Trophoblast cell (in vitro differentiated cells and primary cell): Measurements from ENCODE around the gene TTYH1.

Experiments used
- DNase-seq, 2 donors: peaks; one replicate each; pipeline ENCODE4 v3.0.0-alpha.2; 2016
- H2AFZ ChIP-seq: 2 replicates; pipeline ENCODE4 v1.6.1; 2013; ENCODE audit warnings: low read length, moderate library complexity, mild to moderate bottlenecking; ENCODE audit not compliant: insufficient read depth, poor library complexity
- H2AK5ac ChIP-seq: 2 replicates; pipeline ENCODE4 v1.6.1; 2013; ENCODE audit warnings: mild to moderate bottlenecking, low read length
- H2BK120ac ChIP-seq: 2 replicates; pipeline ENCODE4 v1.6.1; 2013; ENCODE audit warnings: low read length, mild to moderate bottlenecking, moderate library complexity; ENCODE audit not compliant: insufficient read depth, poor library complexity
- H2BK12ac ChIP-seq: 2 replicates; pipeline ENCODE4 v1.6.1; 2013; ENCODE audit warnings: mild to moderate bottlenecking, low read length, moderate library complexity
- H2BK5ac ChIP-seq: 2 replicates; pipeline ENCODE4 v1.6.1; 2013; ENCODE audit warnings: low read length, low read depth, moderate library complexity, mild to moderate bottlenecking; ENCODE audit not compliant: poor library complexity
- H3K14ac ChIP-seq: 2 replicates; pipeline ENCODE4 v1.6.1; 2013; ENCODE audit warnings: mild to moderate bottlenecking, low read length
- H3K18ac ChIP-seq: 2 replicates; pipeline ENCODE4 v1.6.1; 2013; ENCODE audit warnings: mild to moderate bottlenecking, low read length
- H3K23ac ChIP-seq: 2 replicates; pipeline ENCODE4 v1.6.1; 2013; ENCODE audit warnings: low read length
- H3K27ac ChIP-seq: 2 replicates; pipeline ENCODE4 v1.5.1; 2013; ENCODE audit warnings: low read depth, mild to moderate bottlenecking, inconsistent platforms, low read length, moderate library complexity
- H3K27me3 ChIP-seq: 2 replicates; pipeline ENCODE4 v1.6.1; 2013; ENCODE audit warnings: inconsistent platforms, mild to moderate bottlenecking, low read length, moderate library complexity; ENCODE audit not compliant: insufficient read depth
- H3K36me3 ChIP-seq, 2 experiments: 1 replicate in 1 of 2; 2 replicates in 1 of 2; pipeline ENCODE4 v1.6.1; 2013; ENCODE audit warnings: low read length in 2 of 2, mild to moderate bottlenecking in 2 of 2, moderate library complexity in 1 of 2; ENCODE audit not compliant: insufficient read depth in 2 of 2, control insufficient read depth in 1 of 2
- H3K4ac ChIP-seq: 2 replicates; pipeline ENCODE4 v1.6.1; 2013; ENCODE audit warnings: low read depth, mild to moderate bottlenecking, low read length, moderate library complexity
- H3K4me1 ChIP-seq, 2 experiments: 1 replicate in 1 of 2; 2 replicates in 1 of 2; pipeline ENCODE4 v1.6.1; 2013; ENCODE audit warnings: low read length in 2 of 2, mild to moderate bottlenecking in 2 of 2, moderate library complexity in 1 of 2; ENCODE audit not compliant: insufficient read depth in 2 of 2, control insufficient read depth in 1 of 2
- H3K4me2 ChIP-seq: 2 replicates; pipeline ENCODE4 v1.6.1; 2013; ENCODE audit warnings: inconsistent platforms, mild to moderate bottlenecking, low read length, moderate library complexity
- H3K4me3 ChIP-seq: 2 replicates; pipeline ENCODE4 v1.5.1; 2013; ENCODE audit warnings: mild to moderate bottlenecking, low read depth, low read length, inconsistent platforms
- H3K79me1 ChIP-seq: one replicate; pipeline ENCODE4 v1.6.1; 2013; ENCODE audit warnings: low read length
- H3K79me2 ChIP-seq: 2 replicates; pipeline ENCODE4 v1.6.1; 2013; ENCODE audit warnings: low read length, mild to moderate bottlenecking; ENCODE audit not compliant: control insufficient read depth, insufficient read depth, poor library complexity
- H3K9ac ChIP-seq: 2 replicates; pipeline ENCODE4 v1.6.1; 2013; ENCODE audit warnings: mild to moderate bottlenecking, low read length
- H3K9me3 ChIP-seq: 2 replicates; pipeline ENCODE4 v1.6.1; 2013; ENCODE audit warnings: low read depth, mild to moderate bottlenecking, control low read depth, inconsistent platforms, low read length; ENCODE audit not compliant: insufficient read depth
- H4K12ac ChIP-seq: 2 replicates; pipeline ENCODE4 v1.6.1; 2013; ENCODE audit warnings: low read depth, mild to moderate bottlenecking, low read length, moderate library complexity
- H4K8ac ChIP-seq: 2 replicates; pipeline ENCODE4 v1.6.1; 2013; ENCODE audit warnings: low read depth, mild to moderate bottlenecking, low read length, moderate library complexity
- H4K91ac ChIP-seq: one replicate; pipeline ENCODE4 v1.6.1; 2013; ENCODE audit warnings: low read depth, mild to moderate bottlenecking, low read length, moderate library complexity
- WGBS: extraction: QIAGEN DNeasy Blood & Tissue Kit; methylation state at CpG from one replicate; pipeline ENCODE4 v1.1.7; 2013; ENCODE audit warnings: missing lambda C conversion rate; ENCODE audit not compliant: insufficient read length, insufficient coverage; ENCODE audit errors: extremely low coverage; 5-methylcytosine and 5-hydroxymethylcytosine counted together

The TTYH1 gene

DNA sequence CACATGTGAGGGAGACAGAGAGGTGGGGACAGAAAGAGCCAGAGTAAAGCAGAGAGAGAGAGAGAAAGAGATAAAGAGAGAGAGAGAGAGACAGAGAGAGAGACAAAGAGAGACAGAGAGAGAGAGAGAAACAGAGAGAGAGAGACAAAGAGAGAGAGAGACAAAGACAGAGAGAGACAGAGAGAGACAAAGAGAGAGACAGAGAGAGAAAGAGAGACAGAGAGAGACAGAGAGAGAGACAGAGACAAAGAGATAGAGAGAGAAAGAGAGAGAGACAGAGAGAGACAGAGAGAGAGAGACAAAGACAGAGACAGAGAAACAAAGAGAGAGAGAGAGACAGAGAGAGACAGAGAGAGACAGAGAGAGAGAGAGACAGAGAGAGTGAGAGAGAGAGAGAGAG is 4.2 kb upstream of the TTYH1 start:
- no peak overlapping the region for H3K4me3 ChIP-seq
- no peak overlapping the region for H3K23ac ChIP-seq
- H3K27me3 ChIP-seq: peaks cover 14% of the 10 kb centered on the region
- H3K79me1 ChIP-seq: no peaks in the 10 kb centered on the region
- H4K8ac ChIP-seq: no peak overlapping the region
- no peak overlapping the region for H2AFZ ChIP-seq
- no peak overlapping the region for H4K12ac ChIP-seq
- H3K27ac ChIP-seq: no peak overlapping the region
- no peak overlapping the region for H3K14ac ChIP-seq
- H3K36me3 ChIP-seq: no peaks in the 10 kb centered on the region
- H2BK12ac ChIP-seq: no peak overlapping the region
- no peak overlapping the region for H2BK120ac ChIP-seq
- H2AK5ac ChIP-seq: no peak overlapping the region
- no peaks in the 10 kb centered on the region for H3K79me2 ChIP-seq
- DNase-seq: no peak
- no peak overlapping the region for H3K4ac ChIP-seq
- no peak overlapping the region for H4K91ac ChIP-seq
- H3K9me3 ChIP-seq: peaks cover 14% of the 10 kb centered on the region
- no peak overlapping the region for H3K18ac ChIP-seq
- H3K4me2 ChIP-seq: no peak overlapping the region
- no peak overlapping the region for H3K9ac ChIP-seq
- no peak overlapping the region for H2BK5ac ChIP-seq
- H3K4me1 ChIP-seq: no peaks in the 10 kb centered on the region

DNA sequence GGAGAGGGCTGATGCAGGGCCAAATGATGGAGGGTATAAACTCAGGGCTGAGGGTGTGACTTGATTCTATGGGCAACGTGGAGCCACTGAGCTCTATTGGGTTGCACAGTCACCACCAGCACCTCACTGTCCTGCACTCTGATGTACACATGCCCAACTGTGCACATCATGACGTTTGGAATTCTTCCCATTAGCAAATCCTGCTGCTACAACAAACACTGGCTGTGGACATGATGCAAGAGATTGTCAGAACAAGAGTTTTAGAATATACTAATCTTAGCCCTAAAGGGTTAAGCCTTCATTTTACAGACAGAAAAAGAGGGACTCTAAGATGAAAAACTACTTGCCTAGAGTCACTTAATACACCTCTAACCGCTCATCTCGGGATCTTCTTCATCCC is 2.4 kb upstream of the TTYH1 start:
- Histone ChIP-seq H4K8ac (no peak overlapping the region), H2AFZ (no peak overlapping the region), H4K91ac (no peak overlapping the region), H3K9ac (no peak overlapping the region), H2BK120ac (no peak overlapping the region), H3K36me3 (no peaks in the 10 kb centered on the region), H3K4ac (no peak overlapping the region), H3K9me3 (peaks cover 21% of the 10 kb centered on the region), H3K79me1 (no peaks in the 10 kb centered on the region), H3K79me2 (no peaks in the 10 kb centered on the region), H4K12ac (no peak overlapping the region), H2AK5ac (no peak overlapping the region), H3K4me1 (no peaks in the 10 kb centered on the region), H3K14ac (no peak overlapping the region), H2BK5ac (no peak overlapping the region), H3K27me3 (peaks cover 26% of the 10 kb centered on the region), H3K27ac (no peak overlapping the region), H2BK12ac (no peak overlapping the region), H3K18ac (no peak overlapping the region), H3K4me2 (no peak overlapping the region), H3K23ac (no peak overlapping the region), H3K4me3 (peak overlapping the region; percentile 52)
- no peak for DNase-seq
- no CpG with 5 or more reads among the region's 4 CpGs for WGBS

DNA sequence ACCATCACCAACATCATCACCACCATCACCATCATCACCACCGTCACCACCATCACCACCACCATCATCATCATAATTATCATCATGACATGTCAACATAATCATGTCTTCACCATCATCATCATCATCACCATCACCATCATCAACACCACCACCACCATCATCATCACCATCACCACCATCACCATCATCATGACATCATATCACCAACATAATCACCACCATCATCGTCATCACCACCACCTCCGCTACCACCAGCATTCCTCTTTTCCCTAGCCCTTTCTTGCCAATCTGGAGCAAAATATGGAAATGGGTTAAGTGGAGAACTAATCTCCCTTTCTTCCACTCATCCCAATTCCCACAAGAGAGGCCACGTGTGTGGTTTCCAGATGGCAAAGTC is 1.1 kb upstream of the TTYH1 start:
- H3K79me1 ChIP-seq: no peaks in the 10 kb centered on the region
- H3K4ac ChIP-seq: no peak overlapping the region
- no peak overlapping the region for H2AFZ ChIP-seq
- peaks cover 21% of the 10 kb centered on the region for H3K9me3 ChIP-seq
- H4K91ac ChIP-seq: no peak overlapping the region
- H2BK5ac ChIP-seq: no peak overlapping the region
- no peak overlapping the region for H3K23ac ChIP-seq
- DNase-seq: no peak
- no peak overlapping the region for H3K18ac ChIP-seq
- H4K12ac ChIP-seq: no peak overlapping the region
- H3K27ac ChIP-seq: no peak overlapping the region
- H4K8ac ChIP-seq: no peak overlapping the region
- WGBS: no CpG with 5 or more reads among the region's 4 CpGs
- no peaks in the 10 kb centered on the region for H3K4me1 ChIP-seq
- no peak overlapping the region for H2AK5ac ChIP-seq
- H3K79me2 ChIP-seq: no peaks in the 10 kb centered on the region
- H2BK12ac ChIP-seq: no peak overlapping the region
- H3K36me3 ChIP-seq: no peaks in the 10 kb centered on the region
- peak overlapping the region; percentile 54 for H3K4me3 ChIP-seq
- H3K14ac ChIP-seq: no peak overlapping the region
- H3K9ac ChIP-seq: no peak overlapping the region
- peaks cover 26% of the 10 kb centered on the region for H3K27me3 ChIP-seq
- no peak overlapping the region for H2BK120ac ChIP-seq
- H3K4me2 ChIP-seq: no peak overlapping the region

DNA sequence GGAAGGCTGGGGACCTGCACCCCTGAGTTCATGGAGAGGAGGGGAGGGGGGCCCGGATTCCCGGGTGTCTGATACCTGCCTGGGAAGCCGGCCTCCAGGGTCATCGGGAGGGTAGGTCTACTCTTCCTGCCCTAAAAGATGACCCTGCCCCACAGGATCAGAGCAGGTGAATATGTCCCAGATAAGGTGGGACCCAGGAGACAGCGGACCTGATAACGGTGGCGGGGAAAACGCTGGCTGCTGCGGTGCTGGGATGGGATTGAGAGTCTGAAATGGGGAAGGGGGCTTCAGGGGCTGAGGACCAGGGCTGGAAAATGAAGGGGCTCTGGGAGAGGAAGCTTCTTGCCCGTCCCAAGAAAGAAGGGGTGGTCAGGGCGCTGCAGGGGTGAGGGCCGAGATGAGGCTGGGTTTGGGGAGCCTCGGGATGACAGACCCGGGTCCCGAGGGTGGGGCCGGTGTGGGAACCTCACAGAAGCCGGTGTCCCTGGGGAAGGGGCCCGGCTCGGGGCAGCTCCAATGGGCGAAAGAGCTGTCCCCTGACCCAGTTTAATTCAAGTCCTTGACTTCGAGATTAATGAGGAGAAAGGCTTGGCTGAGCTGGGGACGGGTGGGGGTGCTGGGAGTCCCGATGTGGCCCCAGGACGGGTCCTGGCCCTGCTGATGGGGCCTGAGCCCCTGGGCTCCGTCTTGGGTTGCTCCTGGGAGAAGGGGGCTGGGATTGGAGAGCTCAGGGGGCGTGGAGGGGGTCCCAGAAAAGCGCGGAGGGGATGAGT is 823 bp downstream of the TTYH1 start:
- WGBS: no CpG with 5 or more reads among the region's 28 CpGs

More for the DNA sequence above, 823 bp downstream of the TTYH1 start:
- H4K12ac ChIP-seq: no peak overlapping the region
- H3K4me3 ChIP-seq: no peak overlapping the region
- H3K14ac ChIP-seq: no peak overlapping the region
- no peak overlapping the region for H3K27ac ChIP-seq
- H3K79me1 ChIP-seq: no peaks in the 10 kb centered on the region
- DNase-seq: no peak
- peaks cover 2 to 6% of the 10 kb centered on the region in 2 experiments for H3K4me1 ChIP-seq
- no peak overlapping the region for H2AFZ ChIP-seq
- H2AK5ac ChIP-seq: no peak overlapping the region
- no peak overlapping the region for H4K8ac ChIP-seq
- no peak overlapping the region for H2BK12ac ChIP-seq
- H3K23ac ChIP-seq: no peak overlapping the region
- H3K79me2 ChIP-seq: no peaks in the 10 kb centered on the region
- no peak overlapping the region for H3K4ac ChIP-seq
- no peak overlapping the region for H3K4me2 ChIP-seq
- H2BK5ac ChIP-seq: no peak overlapping the region
- H2BK120ac ChIP-seq: no peak overlapping the region
- no peak overlapping the region for H3K18ac ChIP-seq
- H3K36me3 ChIP-seq: no peaks in the 10 kb centered on the region
- peaks cover 22% of the 10 kb centered on the region for H3K9me3 ChIP-seq
- H4K91ac ChIP-seq: no peak overlapping the region
- peaks cover 35% of the 10 kb centered on the region for H3K27me3 ChIP-seq
- no peak overlapping the region for H3K9ac ChIP-seq
